GM12873 (cell line): Measurements from ENCODE around the gene ALS2CL.

Source experiments
- TF ChIP-seq, protein P1 (sequence below): IDR thresholded peaks from 2 replicates; pipeline ENCODE4 v1.5.1; 2012; ENCODE audit warnings: low read depth, mild to moderate bottlenecking, moderate library complexity, low read length, control low read depth; ENCODE audit not compliant: insufficient read depth; ENCODE audit errors: missing control alignments

ALS2CL gene

DNA sequence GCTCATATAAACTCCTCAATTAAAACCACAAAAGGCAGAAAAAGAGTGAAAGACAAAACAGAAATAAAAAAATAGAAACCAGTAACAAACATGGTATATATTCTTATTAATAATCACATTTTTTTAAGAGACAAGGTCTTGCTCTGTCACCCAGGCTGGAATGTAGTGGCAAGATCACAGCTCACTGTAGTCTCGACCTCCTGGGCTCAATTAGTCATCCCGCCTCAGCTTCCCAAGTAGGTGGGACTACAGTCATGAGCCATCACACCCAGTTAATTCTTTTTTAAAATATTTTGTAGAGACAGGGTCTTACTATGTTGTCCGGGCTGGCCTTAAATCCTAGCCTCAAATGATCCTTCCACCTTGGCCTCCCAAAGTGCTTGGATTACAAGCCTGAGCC is 44.0 kb downstream of the ALS2CL start:
- TF ChIP-seq, protein P1, sequence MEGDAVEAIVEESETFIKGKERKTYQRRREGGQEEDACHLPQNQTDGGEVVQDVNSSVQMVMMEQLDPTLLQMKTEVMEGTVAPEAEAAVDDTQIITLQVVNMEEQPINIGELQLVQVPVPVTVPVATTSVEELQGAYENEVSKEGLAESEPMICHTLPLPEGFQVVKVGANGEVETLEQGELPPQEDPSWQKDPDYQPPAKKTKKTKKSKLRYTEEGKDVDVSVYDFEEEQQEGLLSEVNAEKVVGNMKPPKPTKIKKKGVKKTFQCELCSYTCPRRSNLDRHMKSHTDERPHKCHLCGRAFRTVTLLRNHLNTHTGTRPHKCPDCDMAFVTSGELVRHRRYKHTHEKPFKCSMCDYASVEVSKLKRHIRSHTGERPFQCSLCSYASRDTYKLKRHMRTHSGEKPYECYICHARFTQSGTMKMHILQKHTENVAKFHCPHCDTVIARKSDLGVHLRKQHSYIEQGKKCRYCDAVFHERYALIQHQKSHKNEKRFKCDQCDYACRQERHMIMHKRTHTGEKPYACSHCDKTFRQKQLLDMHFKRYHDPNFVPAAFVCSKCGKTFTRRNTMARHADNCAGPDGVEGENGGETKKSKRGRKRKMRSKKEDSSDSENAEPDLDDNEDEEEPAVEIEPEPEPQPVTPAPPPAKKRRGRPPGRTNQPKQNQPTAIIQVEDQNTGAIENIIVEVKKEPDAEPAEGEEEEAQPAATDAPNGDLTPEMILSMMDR: no peak

DNA sequence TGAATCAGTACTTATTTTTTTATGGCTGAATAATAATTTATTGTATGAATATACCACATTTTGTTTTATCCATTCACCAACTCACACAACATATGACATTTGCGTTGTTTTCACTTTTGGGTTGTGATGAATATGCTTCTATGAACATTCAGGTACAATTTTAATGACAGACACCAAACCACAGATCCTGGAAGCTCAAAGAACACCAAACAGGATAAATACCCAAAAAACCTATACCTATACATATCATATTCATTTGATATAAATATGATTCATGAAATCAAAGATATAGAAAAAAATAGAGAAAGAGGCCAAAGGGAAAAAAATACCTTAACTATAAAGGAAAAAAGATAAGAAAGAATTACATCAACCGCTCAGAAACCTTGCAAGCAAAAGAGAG is 45.4 kb downstream of the ALS2CL start:
- TF ChIP-seq, protein P1: no peak

DNA sequence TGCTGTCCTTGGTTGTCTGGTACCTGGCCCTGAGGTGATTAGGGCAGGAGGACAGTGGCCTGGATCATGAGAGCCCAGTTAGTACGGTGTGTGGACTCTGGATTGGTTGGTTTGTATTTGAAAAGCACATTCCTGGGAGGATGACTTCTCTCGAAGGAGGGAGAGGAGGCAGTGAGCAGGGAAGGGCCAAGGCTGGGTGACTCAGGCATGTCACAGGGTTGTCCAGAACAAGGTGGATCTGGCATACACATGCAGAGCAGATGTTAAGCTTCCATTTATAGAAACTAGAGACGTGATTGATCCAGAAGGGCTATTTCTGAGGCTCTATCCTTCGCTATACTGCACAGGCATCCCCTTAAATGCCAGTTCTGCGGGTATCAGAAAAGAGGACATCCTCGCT is 46.8 kb downstream of the ALS2CL start:
- TF ChIP-seq, protein P1: no peak

DNA sequence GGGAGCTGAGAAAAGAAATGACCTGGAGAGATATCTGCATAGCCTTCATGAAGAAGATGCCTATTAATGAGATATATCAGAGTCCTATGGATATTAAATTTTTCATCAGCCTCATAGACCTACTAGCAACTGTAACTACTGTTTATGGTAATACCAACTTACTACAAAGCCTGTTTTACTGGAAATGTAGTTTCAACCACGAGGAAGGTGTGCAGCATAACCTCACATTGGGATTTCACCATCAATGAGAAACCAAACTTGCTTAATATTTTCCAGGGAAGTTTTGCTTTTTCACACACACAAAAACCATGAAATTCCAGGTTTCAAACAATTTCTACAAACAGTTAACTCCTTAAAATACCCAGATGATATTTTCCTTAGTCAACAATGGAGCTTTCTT is 49.8 kb downstream of the ALS2CL start:
- TF ChIP-seq, protein P1: no peak

DNA sequence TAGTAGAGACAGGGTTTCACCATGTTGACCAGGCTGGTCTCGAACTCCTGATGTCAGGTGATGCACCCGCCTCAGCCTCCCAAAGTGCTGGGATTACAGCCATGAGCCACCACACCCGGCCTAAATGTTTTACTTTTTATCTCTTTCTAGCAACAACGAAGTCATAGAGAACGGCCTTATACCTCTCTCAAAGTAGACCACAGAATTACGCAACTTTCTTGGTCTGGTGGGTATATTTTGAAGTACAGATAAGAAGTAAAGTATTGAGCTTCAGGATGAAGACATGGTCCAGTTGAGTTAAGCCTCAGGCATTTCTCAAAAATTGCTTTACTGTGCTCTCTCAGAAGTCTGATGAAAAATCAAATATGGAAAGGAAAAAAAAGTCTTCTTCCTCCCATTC is 50.5 kb downstream of the ALS2CL start:
- TF ChIP-seq, protein P1: no peak

DNA sequence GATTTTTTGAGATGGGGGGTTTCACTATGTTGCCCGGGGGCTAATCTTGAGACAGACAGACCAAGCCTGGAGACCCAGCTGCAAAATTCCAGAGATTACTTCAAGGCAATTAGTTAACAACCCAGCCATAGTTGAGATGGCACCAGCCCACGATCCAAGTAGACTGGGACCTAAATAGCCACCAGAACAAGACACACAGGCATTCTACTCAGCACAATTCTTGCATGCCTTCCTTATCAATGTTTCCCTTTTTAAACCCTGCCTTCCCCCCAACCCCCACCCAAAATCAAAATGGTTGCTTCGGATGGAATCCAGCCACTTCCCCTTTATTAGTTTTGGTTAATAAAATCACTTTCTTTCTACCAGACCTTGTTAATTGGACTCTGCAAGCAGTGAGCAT is 52.6 kb downstream of the ALS2CL start:
- TF ChIP-seq, protein P1: no peak

DNA sequence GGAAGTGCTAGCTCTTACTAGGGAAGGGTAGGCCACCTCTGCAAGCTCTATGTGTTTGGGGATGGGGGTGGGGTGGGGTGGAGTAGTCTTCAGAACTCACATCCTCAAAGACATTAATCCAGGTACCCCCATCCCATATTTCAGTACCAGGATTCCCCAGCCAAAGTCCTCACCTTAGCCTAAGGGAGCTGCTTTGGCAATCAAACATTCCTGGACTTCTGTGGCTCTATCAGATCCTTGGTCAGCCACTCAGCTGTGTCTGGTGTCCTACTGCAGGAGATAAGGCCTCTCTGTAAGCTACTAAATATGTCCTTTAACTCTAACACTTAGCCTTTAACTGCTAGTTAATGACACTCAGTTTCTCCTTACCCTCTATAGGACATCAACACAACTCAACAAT is 54.3 kb downstream of the ALS2CL start:
- TF ChIP-seq, protein P1: no peak
